ENCODE measurements around the gene MAGED2.
"Not testable (repeated sequence)": the region's sequence is repeated elsewhere in the genome, so short reads cannot be mapped to it uniquely, and the experiment has no call there.

The MAGED2 gene

DNA sequence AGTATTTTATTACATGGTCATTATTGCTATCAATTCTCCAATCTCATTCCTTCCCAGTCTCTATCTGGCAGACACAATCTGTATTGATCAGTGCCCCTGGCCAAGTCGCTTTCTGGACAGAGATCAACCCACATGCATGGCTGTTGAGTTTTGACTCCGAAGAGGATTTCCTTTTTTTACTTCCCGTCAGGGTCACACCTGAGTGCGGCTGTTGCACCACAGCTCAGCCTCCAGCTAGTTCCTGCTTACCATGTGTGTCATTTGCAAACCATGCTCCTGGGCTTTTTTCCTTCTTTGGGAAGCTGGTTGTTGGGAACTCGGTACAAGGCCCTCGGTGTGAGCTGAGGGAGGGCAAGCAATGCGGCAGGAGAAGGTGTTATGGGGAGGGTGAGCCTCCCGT, 11.7 kb downstream of the MAGED2 start:
- DNase-seq = no peak

- DNase-seq = no peak
Observed at GRCh38 chrX:54820737-54821136, 13.2 kb downstream of the MAGED2 start.

DNA sequence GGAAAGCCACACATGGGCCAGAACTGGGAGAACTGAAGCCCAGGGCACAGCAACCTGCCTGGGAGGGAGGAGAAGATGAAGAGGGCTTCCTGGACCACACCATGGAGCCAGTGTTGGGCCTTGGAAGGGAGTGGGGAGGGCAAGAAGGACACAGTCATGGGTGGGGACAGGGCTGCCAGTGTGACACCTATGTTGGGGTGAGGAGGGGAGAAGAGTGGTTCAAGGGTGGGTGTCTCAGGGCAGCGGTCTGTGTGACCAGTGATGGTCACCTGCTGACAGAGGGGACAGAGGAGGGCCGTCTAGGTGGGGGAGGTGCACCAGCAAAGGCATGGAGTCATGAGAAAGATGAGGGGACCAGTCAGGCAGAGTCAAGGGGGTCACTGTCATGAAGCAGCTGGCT, 13.8 kb downstream of the MAGED2 start:
- DNase-seq = no peak

GRCh38 chrX:54824195-54824594, 16.6 kb downstream of the MAGED2 start:
- no peak for DNase-seq

GRCh38 chrX:54824722-54825121, 17.2 kb downstream of the MAGED2 start:
- DNase-seq = no peak

DNA sequence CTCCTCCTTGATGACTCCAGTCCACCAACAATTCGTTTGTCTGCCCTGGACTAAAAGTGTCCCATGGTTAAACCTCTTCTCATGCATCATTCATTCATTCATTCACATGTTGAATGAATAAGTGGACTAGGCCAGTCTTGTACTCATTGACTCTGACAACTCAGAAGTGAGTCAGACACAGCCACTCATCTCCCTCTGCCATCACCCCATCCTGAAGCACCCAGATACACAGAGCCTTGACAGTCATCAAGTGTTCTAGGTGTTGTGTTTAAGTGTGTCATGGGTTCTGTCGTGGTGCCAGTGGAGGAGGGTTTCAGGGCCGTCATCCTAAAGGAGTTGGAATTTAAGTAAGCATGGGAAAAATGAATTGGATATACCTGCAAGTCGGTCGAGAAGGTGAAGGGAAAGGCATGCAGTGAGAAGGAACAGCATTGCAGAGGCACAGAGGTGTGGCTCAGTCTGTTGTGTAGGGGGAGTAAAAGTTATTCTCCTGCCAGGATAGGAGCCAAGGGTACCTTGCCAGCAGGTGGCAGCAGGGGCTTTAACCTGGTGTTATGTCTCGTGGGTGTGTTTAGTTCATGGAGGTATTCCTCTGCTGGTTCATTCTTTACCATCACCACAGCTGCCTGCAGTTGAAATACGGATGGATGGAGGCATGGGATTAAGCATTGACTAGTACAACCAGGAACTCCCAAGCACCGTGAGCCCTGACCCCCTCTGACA, 18.3 kb downstream of the MAGED2 start:
- DNase-seq = peak; percentile 10

GRCh38 chrX:54826598-54826997, 19.1 kb downstream of the MAGED2 start:
- no peak for DNase-seq

DNA sequence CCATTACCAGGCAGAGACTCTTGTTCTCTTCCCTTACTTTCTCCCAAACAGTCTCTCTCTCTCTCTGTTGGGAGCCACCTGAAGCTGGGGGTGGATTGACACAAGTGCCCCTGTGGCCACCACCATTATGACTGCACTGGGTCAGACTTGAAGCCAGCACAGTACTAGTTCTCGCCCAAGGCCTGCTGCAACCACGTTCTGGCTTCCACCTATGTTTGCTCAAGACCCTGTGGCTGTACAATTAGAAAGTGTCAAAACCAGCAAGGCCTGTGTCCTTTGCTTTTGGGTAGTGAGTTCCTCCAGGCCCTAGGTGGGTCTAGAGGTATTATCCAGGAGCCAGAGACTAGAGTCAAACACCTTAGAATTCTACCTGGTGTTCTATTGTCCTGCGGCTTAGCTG, 31.0 kb downstream of the MAGED2 start:
- DNase-seq = no peak

DNA sequence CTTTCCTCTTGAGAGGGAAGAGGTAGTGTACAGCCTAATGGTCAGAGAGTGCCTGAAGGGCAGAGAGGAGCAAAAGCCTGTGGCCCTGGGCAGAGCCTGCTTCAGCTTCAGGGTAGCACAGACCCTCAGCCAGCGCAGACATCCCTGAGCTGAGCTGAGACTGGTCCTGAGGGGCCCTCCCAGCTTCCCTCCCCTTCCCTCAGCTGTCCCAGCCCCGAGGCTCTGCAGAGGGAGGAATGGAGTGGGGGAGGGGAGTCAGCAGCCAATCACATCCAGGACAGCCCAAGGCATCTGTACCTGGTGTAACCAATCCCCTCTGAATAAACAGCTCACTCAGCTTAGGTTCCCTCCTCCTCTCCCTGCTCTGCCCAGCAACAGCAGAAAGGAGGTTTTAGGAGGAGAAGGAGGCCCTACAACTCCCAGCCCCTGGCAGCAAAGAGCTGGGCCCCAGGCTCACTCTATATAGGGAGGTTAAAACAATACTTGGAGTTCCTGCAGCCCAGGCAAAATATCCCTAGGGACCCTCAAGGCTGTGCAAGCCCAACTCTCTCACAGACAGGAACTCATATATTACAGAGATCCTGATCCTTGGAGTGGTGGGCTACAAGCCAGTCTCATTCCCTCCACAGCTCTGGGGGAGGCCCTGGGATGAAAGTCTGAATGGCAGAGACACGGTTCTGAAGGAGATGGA, 33.8 kb downstream of the MAGED2 start:
- DNase-seq = not testable (repeated sequence)

DNA sequence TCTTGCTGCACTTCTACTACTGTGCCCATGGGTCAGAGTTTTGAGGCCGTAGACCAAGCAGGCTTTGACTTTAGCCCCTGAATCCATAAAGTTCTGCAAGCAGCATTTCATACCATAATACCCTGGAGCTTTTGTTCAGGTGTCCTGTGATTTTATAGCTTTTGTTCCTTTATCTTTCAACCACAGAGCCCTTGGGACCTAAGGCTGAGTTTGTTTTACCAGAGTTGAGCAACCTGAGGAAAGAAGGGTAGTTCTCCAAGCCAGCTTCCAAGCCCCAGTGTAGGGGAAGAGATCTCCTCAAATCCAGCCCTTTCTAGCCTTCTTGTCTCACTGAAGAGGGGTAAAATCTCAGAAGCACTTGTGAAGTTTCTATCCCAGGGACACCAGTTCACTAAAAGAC, 35.1 kb downstream of the MAGED2 start:
- DNase-seq = no peak

- no peak for DNase-seq
Observed at GRCh38 chrX:54843050-54843449, 35.5 kb downstream of the MAGED2 start.

GRCh38 chrX:54847700-54848099, 40.2 kb downstream of the MAGED2 start:
- DNase-seq = not testable (repeated sequence)

DNA sequence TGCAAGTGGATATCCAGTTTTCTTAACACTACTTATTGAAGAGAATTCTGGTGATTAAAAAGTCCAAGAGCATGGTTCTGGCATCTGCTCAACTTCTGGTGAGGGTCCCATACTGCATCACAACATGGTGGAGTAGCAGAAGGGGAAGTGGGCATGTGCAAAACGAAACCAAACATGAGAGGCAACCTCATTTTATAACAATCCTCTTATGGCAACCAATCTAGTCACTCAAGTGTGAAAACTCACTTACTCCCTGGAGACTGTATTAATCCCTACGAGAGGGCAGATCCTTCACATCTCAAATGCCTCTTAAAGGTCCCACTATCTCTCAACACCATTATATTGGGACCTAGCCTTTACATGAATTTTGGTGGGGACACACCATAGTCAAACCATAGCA, 57.7 kb downstream of the MAGED2 start:
- DNase-seq = no peak

Measured in activated CD4-positive, alpha-beta T cell treated with anti-CD3 and anti-CD28 coated beads for 1 hour (primary cell).